Neural crest cell (in vitro differentiated cells): ENCODE measurements around the gene TADA2A. TPM values are rescaled to one million over a fixed set of nuclear protein-coding genes. Genes with fewer than 3 reads are reported as not detected.

Experiments
- DNase-seq: peaks from one replicate; pipeline ENCODE4 v3.0.0; 2021; ENCODE audit warnings: low read depth, mixed read lengths, low spot score
- H3K27ac Mint-ChIP-seq: one replicate; pipeline ENCODE4 v1.8.0; 2021; ENCODE audit warnings: mild to moderate bottlenecking, mixed read lengths; ENCODE audit not compliant: unreplicated experiment
- H3K27me3 Mint-ChIP-seq: 2 replicates; pipeline ENCODE4 v1.8.0; 2021; ENCODE audit warnings: low read depth, mild to moderate bottlenecking, mixed read lengths
- H3K36me3 Mint-ChIP-seq: 2 replicates; pipeline ENCODE4 v1.8.0; 2021; ENCODE audit warnings: low read depth, mild to moderate bottlenecking, mixed read lengths
- H3K4me1 Mint-ChIP-seq: 2 replicates; pipeline ENCODE4 v1.8.0; 2021; ENCODE audit warnings: mixed read lengths
- H3K4me3 Mint-ChIP-seq: one replicate; pipeline ENCODE4 v1.8.0; 2021; ENCODE audit warnings: mild to moderate bottlenecking, mixed read lengths
- H3K9me3 Mint-ChIP-seq: 2 replicates; pipeline ENCODE4 v1.8.0; 2021; ENCODE audit warnings: mixed read lengths
- total RNA-seq: library from RNA; stranded (reverse); gene quantifications from 2 replicates; pipeline ENCODE4 v1.2.1, GENCODE V29; 2021
- TF ChIP-seq, protein P1 (sequence below): fragments of 200-600 bp; sonication (generic); conservative IDR thresholded peaks from 2 replicates; pipeline ENCODE4 v1.5.0; 2021; ENCODE audit warnings: antibody characterized with exemption, mild to moderate bottlenecking

The TADA2A gene
- total RNA-seq, 1 donor from 2014 or later: 36.5 TPM

DNA sequence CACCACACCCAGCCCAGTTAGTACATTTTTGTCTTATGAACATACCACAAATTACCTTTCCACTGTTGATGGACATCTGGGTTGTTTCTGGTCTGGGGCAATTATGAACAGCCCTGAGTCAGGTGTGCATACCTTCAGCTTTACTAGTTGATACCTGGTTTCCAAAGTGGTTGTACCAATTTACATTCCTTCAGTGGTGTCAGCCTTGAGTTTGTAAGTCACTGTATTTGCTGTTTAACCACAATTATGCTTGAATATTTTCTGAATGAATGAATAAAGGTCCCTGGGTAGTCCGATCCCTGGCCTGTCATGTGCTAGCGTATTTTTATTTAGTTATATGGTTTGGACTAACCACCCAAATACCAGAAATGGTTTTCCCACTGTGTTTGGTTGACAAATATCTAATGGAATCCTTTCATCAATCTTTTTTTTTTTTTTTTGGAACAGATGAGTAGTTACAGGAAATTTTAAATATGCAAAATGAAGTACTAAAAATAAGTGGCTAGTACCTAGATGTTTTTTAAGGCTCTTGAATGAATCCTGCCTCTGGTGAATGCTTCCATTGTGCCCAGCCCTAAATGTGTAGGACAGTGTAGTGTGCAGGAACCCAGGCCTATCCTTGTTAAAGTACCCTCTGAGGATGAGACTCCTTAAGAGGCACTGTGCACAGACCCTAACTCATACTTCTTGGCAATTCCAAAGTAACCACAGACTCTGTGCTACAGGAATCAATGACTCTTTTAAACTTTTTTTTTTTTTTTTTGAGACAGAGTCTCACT, 86.8 kb downstream of the TADA2A start:
- TF ChIP-seq, protein P1, sequence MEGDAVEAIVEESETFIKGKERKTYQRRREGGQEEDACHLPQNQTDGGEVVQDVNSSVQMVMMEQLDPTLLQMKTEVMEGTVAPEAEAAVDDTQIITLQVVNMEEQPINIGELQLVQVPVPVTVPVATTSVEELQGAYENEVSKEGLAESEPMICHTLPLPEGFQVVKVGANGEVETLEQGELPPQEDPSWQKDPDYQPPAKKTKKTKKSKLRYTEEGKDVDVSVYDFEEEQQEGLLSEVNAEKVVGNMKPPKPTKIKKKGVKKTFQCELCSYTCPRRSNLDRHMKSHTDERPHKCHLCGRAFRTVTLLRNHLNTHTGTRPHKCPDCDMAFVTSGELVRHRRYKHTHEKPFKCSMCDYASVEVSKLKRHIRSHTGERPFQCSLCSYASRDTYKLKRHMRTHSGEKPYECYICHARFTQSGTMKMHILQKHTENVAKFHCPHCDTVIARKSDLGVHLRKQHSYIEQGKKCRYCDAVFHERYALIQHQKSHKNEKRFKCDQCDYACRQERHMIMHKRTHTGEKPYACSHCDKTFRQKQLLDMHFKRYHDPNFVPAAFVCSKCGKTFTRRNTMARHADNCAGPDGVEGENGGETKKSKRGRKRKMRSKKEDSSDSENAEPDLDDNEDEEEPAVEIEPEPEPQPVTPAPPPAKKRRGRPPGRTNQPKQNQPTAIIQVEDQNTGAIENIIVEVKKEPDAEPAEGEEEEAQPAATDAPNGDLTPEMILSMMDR: no peak
- no peaks in the 10 kb centered on the region for H3K9me3 Mint-ChIP-seq
- H3K4me1 Mint-ChIP-seq: peaks cover 56% of the 10 kb centered on the region
- no peak for DNase-seq
- peak overlapping the region; percentile 50 for H3K4me3 Mint-ChIP-seq
- peaks cover 11% of the 10 kb centered on the region for H3K27me3 Mint-ChIP-seq
- no peak overlapping the region for H3K27ac Mint-ChIP-seq
- H3K36me3 Mint-ChIP-seq: no peaks in the 10 kb centered on the region

DNA sequence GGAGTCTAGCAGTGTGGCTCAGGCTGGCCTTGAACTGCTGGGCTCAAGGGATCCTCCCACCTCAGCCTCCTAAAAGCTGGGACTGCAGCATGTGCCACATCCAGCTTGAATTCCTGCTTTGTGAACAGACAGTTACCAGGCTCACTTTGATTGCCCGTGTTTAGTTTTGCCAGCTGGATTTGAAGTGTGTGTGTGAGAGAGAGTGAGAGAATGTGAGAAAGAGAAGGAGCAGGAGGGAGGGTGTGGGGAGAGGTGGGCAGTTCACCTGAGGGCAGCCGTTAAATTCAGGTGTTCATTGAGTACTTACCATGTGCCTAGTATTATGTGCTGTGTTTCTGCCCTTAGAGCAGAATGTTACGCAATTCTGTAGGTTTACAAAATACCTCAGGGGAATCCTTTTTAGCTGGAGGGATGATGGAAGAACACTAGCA, 87.7 kb downstream of the TADA2A start:
- DNase-seq: no peak
- peak overlapping the region; percentile 47 for H3K4me3 Mint-ChIP-seq
- no peak overlapping the region for H3K27ac Mint-ChIP-seq
- no peaks in the 10 kb centered on the region for H3K9me3 Mint-ChIP-seq
- H3K36me3 Mint-ChIP-seq: no peaks in the 10 kb centered on the region
- H3K27me3 Mint-ChIP-seq: peaks cover 3% of the 10 kb centered on the region
- peaks cover 50% of the 10 kb centered on the region for H3K4me1 Mint-ChIP-seq
- TF ChIP-seq, protein P1: no peak

DNA sequence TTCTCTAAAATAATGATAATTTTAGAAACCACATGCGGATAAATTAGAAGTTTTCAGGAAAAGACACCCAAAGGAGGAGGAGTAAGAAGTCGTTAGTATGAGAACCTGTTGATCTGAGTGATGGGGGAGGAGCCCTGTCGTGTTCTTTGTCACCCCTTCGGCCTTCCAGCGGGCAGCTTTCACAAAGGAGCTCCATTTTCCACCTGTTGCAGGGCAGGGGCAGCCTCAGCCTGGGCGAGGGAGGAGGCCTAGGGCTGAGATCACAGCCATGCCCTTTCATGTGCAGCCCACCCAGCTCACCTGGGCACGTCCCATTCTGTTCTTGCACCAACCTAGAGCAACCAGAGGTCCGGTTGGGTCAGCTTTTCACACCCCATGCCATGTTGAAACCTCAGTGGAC, 88.3 kb downstream of the TADA2A start:
- TF ChIP-seq, protein P1: no peak
- no peak overlapping the region for H3K4me3 Mint-ChIP-seq
- H3K4me1 Mint-ChIP-seq: peaks cover 50% of the 10 kb centered on the region
- H3K36me3 Mint-ChIP-seq: no peaks in the 10 kb centered on the region
- peak overlapping the region; percentile 50 for H3K27ac Mint-ChIP-seq
- peaks cover 2% of the 10 kb centered on the region for H3K27me3 Mint-ChIP-seq
- DNase-seq: no peak
- H3K9me3 Mint-ChIP-seq: no peaks in the 10 kb centered on the region

DNA sequence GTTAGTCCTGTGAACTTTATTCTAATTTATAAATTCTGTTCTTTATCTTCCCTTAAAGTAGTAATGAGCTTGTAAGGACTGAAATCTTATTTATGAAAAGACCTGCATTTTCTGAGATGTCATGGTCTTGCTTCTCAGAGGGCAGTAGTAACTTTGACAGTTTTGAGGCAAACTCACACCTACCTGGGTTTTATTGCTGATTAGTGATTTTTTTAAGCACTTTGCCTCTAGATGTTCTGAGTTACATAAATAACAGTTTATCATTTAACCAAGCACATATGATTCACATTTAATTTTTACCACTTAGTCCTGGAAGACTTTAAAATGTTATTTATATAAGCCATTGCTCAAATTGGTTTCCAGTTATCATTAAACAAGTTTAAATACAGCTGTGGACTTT, 93.7 kb downstream of the TADA2A start:
- no peak for DNase-seq
- H3K27me3 Mint-ChIP-seq: no peaks in the 10 kb centered on the region
- TF ChIP-seq, protein P1: no peak
- H3K4me3 Mint-ChIP-seq: no peak overlapping the region
- no peaks in the 10 kb centered on the region for H3K36me3 Mint-ChIP-seq
- H3K9me3 Mint-ChIP-seq: no peaks in the 10 kb centered on the region
- H3K4me1 Mint-ChIP-seq: peaks cover 18% of the 10 kb centered on the region
- H3K27ac Mint-ChIP-seq: no peak overlapping the region

DNA sequence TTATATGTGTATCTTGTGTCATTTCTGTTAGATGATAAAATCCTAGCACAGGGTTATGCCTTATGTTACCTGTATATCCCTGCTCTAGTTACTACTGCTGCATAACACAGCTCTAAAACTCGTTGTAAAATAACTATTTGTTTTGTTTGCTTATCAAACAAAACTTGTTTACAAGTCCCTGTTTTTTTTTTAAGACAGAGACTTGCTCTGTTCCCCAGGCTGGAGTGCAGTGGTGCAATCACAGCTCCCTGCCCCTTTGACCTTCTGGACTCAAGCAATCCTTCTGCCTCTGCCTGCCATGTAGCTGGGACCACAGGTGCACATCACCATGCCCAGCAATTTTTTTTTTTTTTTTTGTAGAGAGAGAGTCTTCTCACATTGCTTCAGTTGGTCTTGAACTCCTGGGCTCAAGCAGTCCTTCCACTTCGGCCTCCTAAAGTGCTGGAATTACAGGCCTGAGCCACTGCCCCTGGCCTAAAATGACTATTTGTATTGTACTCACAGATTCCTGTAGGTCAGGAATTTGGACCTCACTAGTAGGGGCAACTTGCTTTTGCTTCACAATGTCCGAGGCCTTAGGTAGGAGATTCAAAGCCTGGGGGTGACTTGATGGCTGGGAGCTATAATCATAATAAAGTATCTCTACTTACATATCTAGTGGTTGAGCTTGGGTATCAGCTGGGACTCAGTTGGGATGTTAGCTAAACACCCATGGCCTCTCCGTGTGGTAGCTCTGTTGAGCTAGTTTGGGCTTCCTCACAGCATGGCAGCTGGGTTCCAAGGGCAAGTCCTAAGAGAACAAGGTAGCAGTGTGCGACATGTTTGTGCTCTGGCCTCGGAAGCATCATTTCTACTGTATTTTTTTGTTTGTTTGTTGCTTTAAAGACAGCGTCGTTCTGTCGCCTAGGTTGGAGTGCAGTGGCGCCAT, 95.6 kb downstream of the TADA2A start:
- no peaks in the 10 kb centered on the region for H3K36me3 Mint-ChIP-seq
- no peak overlapping the region for H3K27ac Mint-ChIP-seq
- H3K4me3 Mint-ChIP-seq: no peak overlapping the region
- H3K9me3 Mint-ChIP-seq: no peaks in the 10 kb centered on the region
- DNase-seq: no peak
- H3K27me3 Mint-ChIP-seq: no peaks in the 10 kb centered on the region
- TF ChIP-seq, protein P1: no peak
- peaks cover 28% of the 10 kb centered on the region for H3K4me1 Mint-ChIP-seq
